Caco-2 (cell line): ENCODE data around the gene MRPL41. TPM values are rescaled to one million over a fixed set of nuclear protein-coding genes. Genes with fewer than 3 reads are reported as not detected.
"Not testable (repeated sequence)": the region's sequence is repeated elsewhere in the genome, so short reads cannot be mapped to it uniquely, and the experiment has no call there.

ENCODE experiments used
- BruUV-seq: library from RNA; stranded (reverse); fragments of 400-500 nt; replicated peaks from 2 replicates; lab custom pipeline; 2021; lab: Mats Ljungman, UMichigan
- CTCF ChIA-PET: fragments of 300-600 bp; sonication (Branson Sonifier 250); formaldehyde crosslinking; loops from one replicate; lab custom pipeline; 2022; ENCODE audit warnings: antibody characterized with exemption; lab: Charles Lee
- POLR2A ChIA-PET: fragments of 300-600 bp; sonication (Branson Sonifier 250); formaldehyde crosslinking; loops from one replicate; lab custom pipeline; 2022; ENCODE audit warnings: antibody characterized with exemption; lab: Charles Lee
- DNase-seq, 2 experiments: peaks; one replicate each; pipeline versions ENCODE4 v3.0.0 to v3.0.0-alpha.2; 2020 to 2022
- H3K27me3 ChIP-seq: replicated peaks from 2 replicates; pipeline ENCODE4 v1.6.0; 2011; ENCODE audit warnings: low read length; ENCODE audit not compliant: control insufficient read depth, insufficient read depth
- H3K36me3 ChIP-seq: 2 replicates; pipeline ENCODE4 v1.5.1; 2011; ENCODE audit warnings: low read length; ENCODE audit not compliant: control insufficient read depth, insufficient read depth
- H3K4me1 ChIP-seq: fragments of 250-450 bp; sonication (Bioruptor Pico); 2 replicates; pipeline ENCODE4 v1.5.1; 2020; ENCODE audit warnings: mild to moderate bottlenecking
- H3K4me3 ChIP-seq: 2 replicates; pipeline ENCODE4 v1.5.1; 2011; ENCODE audit warnings: low read depth, mild to moderate bottlenecking, control low read depth, low read length
- H3K9me3 ChIP-seq: fragments of 250-450 bp; sonication (Bioruptor Pico); 2 replicates; pipeline ENCODE4 v1.5.1; 2020; ENCODE audit warnings: mild to moderate bottlenecking, moderate library complexity
- H3K27ac Mint-ChIP-seq: one replicate; pipeline ENCODE4 v1.8.0; 2022; ENCODE audit warnings: mixed read lengths; ENCODE audit not compliant: unreplicated experiment
- H3K27me3 Mint-ChIP-seq: one replicate; pipeline ENCODE4 v1.8.0; 2022; ENCODE audit warnings: mixed read lengths; ENCODE audit not compliant: insufficient read depth, unreplicated experiment
- H3K36me3 Mint-ChIP-seq: one replicate; pipeline ENCODE4 v1.8.0; 2022; ENCODE audit warnings: mild to moderate bottlenecking, mixed read lengths; ENCODE audit not compliant: insufficient read depth, unreplicated experiment
- H3K4me1 Mint-ChIP-seq: one replicate; pipeline ENCODE4 v1.8.0; 2022; ENCODE audit warnings: low read depth, mixed read lengths; ENCODE audit not compliant: unreplicated experiment
- H3K4me3 Mint-ChIP-seq: one replicate; pipeline ENCODE4 v1.8.0; 2022; ENCODE audit warnings: mild to moderate bottlenecking, moderate library complexity, mixed read lengths; ENCODE audit not compliant: unreplicated experiment
- H3K9me3 Mint-ChIP-seq: one replicate; pipeline ENCODE4 v1.8.0; 2022; ENCODE audit warnings: mixed read lengths; ENCODE audit not compliant: unreplicated experiment
- CTCF ChIP-seq, 2 experiments: fragments of 200-600 bp in 1 of 2; IDR thresholded peaks; 1 replicate in 1 of 2; 2 replicates in 1 of 2; pipeline versions ENCODE4 v1.5.1 to v1.8.0; 2011 to 2022; ENCODE audit warnings: antibody characterized with exemption in 1 of 2, control low read depth in 1 of 2, inconsistent platforms in 1 of 2, low read depth in 1 of 2, low read length in 1 of 2, mild to moderate bottlenecking in 1 of 2, moderate library complexity in 1 of 2; ENCODE audit not compliant: insufficient read depth in 1 of 2, severe bottlenecking in 1 of 2, unreplicated experiment in 1 of 2
- intact Hi-C: fragments of 100-400 bp; cut with micrococcal nuclease; formaldehyde crosslinking; loops from one replicate; pipeline ENCODE4 v1.10.0; 2022; ENCODE audit not compliant: unreplicated experiment
- total RNA-seq: library from RNA; stranded (reverse); gene quantifications from 2 replicates; pipeline ENCODE4 v1.2.3, GENCODE V29; 2022

Gene MRPL41
- total RNA-seq, 1 experiment from 2014 or later, result 44.2 TPM

DNA sequence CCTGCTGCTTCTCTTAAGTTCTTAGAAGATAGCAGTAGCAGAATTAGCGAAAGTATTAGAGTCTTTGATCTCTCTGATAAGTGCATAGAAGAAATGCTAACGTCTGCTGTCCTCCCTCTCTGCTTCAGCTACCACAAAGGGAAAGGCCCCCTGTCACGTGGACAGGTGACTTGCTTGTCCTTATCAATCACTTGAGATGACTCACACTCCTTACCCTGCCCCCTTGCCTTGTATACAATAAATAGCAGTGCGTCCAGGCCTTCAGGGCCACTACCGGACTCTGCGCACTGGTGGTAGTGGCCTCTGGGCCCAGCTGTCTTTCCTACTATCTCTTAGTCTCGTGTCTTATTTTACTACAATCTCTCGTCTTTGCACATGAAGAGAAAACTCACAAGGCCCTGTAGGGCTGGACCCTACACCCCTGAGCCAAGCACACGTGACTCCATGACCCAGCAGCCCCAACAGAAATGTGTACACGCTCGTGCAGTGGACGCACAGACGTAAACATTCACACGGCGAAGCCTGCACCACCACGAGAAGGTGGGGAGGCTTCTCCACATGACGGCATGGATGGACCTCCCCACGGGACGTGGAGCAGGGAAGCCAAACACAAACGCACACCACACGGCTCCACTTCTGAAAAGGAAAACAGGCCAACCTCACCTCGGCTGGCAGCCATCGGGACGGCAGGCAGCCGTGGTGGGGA lies 39.8 kb upstream of the MRPL41 start:
- no peaks in the 10 kb centered on the region for H3K9me3 Mint-ChIP-seq
- no peak overlapping the region for H3K27ac Mint-ChIP-seq
- ChIA-PET CTCF (no interaction called here), POLR2A (no interaction called here)
- no peaks in the 10 kb centered on the region for H3K36me3 ChIP-seq
- no peaks in the 10 kb centered on the region for H3K27me3 Mint-ChIP-seq
- BruUV-seq, result TSS peak; percentile 87
- no peak overlapping the region for H3K4me3 ChIP-seq
- H3K4me3 Mint-ChIP-seq, result no peak overlapping the region
- H3K36me3 Mint-ChIP-seq, result no peaks in the 10 kb centered on the region
- H3K4me1 Mint-ChIP-seq, result peaks cover 8% of the 10 kb centered on the region
- intact Hi-C loops, result no loop called here
- no peaks in the 10 kb centered on the region for H3K9me3 ChIP-seq
- H3K27me3 ChIP-seq, result no peaks in the 10 kb centered on the region
- peak; percentile 69 to 87 for DNase-seq
- peaks cover 11% of the 10 kb centered on the region for H3K4me1 ChIP-seq
- TF ChIP-seq CTCF (IDR thresholded peaks at IDR 0.05; ENCODE audit: insufficient read depth in 1 of 2, low read depth in 1 of 2, low read length in 1 of 2, severe bottlenecking in 1 of 2, unreplicated experiment in 1 of 2), result no peak

- H3K27me3 ChIP-seq, BruUV-seq, H3K36me3 Mint-ChIP-seq, DNase-seq, H3K4me1 Mint-ChIP-seq, H3K4me3 ChIP-seq, H3K4me3 Mint-ChIP-seq, intact Hi-C loops, H3K9me3 Mint-ChIP-seq, H3K36me3 ChIP-seq, H3K27me3 Mint-ChIP-seq, H3K9me3 ChIP-seq: not testable (repeated sequence)
- H3K4me1 ChIP-seq, result peaks cover 11% of the 10 kb centered on the region
- POLR2A ChIA-PET, result interaction anchor here (0.5 kb wide), 1 partner anchor 207 kb away, joined by 4 read pairs; no protein-coding TSS in a partner anchor
- H3K27ac Mint-ChIP-seq, result peak overlapping the region; percentile 14
- CTCF ChIA-PET, result interaction anchor here (1.0 kb wide), 1 partner anchor 22 kb away, joined by 3 read pairs; no protein-coding TSS in a partner anchor
Observed at GRCh38 chr9:137513136-137513535, 38.5 kb upstream of the MRPL41 start.

DNA sequence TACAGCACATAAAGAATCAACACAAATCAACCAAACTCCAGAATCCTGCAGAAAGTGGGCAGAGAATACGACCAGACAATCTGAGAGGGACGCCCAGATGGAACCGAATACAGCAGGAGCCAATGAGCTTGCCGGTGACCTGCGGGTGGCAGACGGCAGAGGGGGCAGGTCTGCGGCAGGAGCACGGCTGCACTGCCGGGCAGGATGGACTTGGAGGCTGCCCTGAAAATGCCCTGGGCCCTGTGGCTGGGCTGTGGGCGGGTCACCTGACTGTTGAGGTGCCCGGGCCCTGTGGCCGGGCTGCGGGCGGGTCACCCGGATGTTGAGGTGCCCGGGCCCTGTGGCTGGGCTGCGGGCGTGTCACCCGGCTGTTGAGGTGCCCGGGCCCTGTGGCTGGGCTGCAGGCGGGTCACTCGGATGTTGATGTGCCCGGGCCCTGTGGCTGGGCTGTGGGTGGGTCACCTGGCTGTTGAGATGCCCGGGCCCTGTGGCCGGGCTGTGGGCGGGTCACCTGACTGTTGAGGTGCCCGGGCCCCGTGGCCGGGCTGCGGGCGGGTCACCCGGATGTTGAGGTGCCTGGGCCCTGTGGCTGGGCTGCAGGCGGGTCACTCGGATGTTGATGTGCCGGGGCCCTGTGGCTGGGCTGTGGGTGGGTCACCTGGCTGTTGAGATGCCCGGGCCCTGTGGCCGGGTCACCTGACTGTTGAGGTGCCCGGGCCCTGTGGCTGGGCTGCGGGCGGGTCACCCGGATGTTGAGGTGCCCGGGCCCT lies 37.7 kb upstream of the MRPL41 start:
- H3K9me3 Mint-ChIP-seq, POLR2A ChIA-PET: not testable (repeated sequence)
- CTCF ChIA-PET, result interaction anchor here (1.0 kb wide), 1 partner anchor 21 kb away, joined by 3 read pairs; no protein-coding TSS in a partner anchor

More for the DNA sequence above, 37.7 kb upstream of the MRPL41 start:
- H3K4me3 ChIP-seq, H3K9me3 ChIP-seq, BruUV-seq, H3K4me3 Mint-ChIP-seq, H3K27me3 Mint-ChIP-seq, DNase-seq, H3K36me3 Mint-ChIP-seq, intact Hi-C loops, H3K27me3 ChIP-seq, H3K36me3 ChIP-seq, H3K4me1 Mint-ChIP-seq: not testable (repeated sequence)
- H3K4me1 ChIP-seq, result peaks cover 11% of the 10 kb centered on the region
- peak overlapping the region; percentile 14 for H3K27ac Mint-ChIP-seq
